22Rv1 (cell line): ENCODE measurements around the gene VENTX.

Source experiments
- ZFX ChIP-seq: fragments of 450-650 bp; IDR thresholded peaks from 2 replicates; pipeline ENCODE4 v1.6.1; 2017; ENCODE audit warnings: antibody characterized with exemption, borderline replicate concordance
- TF ChIP-seq, protein P1 (sequence below): fragments of 450-650 bp; IDR thresholded peaks from 2 replicates; pipeline ENCODE4 v1.5.1; 2017; ENCODE audit warnings: mild to moderate bottlenecking

DNA sequence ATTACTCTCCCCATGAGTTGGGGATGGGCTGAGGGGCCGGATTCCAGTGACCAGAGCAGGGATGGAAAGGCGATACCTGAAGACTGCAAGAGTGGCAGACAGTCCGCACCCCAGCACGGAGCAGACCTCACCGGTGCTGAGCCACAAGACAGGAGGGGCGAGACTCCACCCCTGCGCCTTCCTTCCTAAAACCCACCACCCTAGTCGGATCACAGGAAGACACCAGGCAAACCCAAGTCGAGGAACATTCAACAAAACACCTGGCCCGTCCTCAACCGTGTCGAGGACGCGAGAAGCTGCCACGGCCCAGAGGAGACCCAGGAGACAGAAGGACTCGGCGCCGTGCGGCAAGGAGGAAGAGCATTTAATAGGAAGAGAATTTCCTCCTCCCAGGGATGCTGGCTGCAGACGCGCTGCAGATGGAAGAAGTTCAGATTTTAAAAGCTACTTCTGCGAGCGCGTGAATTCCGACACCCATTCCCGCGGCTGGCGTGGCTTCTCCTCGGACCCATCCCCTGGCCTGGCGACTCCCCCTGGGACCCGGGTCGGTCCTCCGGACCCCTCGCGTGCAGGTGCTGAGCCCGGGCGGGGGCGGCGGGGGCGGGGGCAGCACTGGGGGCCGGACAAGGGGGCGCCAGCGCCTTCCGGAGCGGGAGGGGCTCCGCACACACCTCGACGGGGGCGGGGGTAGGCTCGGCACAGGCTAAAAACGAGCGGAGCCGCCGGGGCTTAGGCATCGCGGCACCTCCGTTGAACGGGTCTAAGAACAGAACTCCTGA, 8.2 kb upstream of the VENTX start:
- TF ChIP-seq, protein P1, sequence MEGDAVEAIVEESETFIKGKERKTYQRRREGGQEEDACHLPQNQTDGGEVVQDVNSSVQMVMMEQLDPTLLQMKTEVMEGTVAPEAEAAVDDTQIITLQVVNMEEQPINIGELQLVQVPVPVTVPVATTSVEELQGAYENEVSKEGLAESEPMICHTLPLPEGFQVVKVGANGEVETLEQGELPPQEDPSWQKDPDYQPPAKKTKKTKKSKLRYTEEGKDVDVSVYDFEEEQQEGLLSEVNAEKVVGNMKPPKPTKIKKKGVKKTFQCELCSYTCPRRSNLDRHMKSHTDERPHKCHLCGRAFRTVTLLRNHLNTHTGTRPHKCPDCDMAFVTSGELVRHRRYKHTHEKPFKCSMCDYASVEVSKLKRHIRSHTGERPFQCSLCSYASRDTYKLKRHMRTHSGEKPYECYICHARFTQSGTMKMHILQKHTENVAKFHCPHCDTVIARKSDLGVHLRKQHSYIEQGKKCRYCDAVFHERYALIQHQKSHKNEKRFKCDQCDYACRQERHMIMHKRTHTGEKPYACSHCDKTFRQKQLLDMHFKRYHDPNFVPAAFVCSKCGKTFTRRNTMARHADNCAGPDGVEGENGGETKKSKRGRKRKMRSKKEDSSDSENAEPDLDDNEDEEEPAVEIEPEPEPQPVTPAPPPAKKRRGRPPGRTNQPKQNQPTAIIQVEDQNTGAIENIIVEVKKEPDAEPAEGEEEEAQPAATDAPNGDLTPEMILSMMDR, result no peak
- TF ChIP-seq ZFX, result no peak
